GM21526 (cell line): ENCODE measurements around the gene PPP2R5E.
"Not testable (repeated sequence)": the region's sequence is repeated elsewhere in the genome, so short reads cannot be mapped to it uniquely, and the experiment has no call there.

Source experiments
- ATAC-seq: cut with Tn5 transposase; IDR thresholded peaks from one replicate; pipeline ENCODE4 v1.9.1; 2021; ENCODE audit warnings: moderate library complexity; ENCODE audit not compliant: unreplicated experiment, low FRiP score

The PPP2R5E gene

GRCh38 chr14:63523735-63524426 lies 19.3 kb downstream of the PPP2R5E start:
- ATAC-seq: no peak

DNA sequence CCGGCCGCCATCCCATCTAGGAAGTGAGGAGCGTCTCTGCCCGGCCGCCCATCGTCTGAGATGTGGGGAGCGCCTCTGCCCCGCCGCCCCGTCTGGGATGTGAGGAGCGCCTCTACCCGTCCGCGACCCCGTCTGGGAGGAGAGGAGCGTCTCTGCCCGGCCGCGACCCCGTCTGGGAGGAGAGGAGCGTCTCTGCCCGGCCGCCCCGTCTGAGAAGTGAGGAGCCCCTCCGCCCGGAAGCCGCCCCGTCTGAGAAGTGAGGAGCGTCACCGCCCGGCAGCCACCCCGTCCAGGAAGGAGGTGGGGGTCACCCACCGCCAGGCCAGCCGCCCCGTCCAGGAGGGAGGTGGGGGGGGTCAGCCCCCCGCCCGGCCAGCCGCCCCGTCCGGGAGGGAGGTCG lies 20.7 kb downstream of the PPP2R5E start:
- not testable (repeated sequence) for ATAC-seq

DNA sequence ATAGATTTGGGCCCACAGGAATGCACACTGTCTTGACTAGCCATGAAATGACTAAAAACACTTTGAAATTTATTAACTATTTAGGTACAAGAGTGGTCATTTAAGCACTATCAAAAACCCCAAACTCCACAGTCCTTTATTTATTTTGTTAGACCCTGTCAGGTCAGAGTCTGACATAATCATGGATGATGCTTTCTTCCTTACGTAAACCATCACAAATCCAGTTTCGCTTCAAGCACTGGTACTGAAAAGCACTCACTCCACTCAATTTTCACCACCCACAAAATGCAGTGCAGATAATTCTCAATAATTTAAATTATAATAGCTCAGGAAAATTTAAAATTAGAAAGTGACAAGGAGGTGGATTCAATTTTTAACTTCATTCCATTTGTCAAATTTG lies 25.8 kb downstream of the PPP2R5E start:
- no peak for ATAC-seq

- ATAC-seq: no peak
Measured at GRCh38 chr14:63515240-63515639, 27.9 kb downstream of the PPP2R5E start.

DNA sequence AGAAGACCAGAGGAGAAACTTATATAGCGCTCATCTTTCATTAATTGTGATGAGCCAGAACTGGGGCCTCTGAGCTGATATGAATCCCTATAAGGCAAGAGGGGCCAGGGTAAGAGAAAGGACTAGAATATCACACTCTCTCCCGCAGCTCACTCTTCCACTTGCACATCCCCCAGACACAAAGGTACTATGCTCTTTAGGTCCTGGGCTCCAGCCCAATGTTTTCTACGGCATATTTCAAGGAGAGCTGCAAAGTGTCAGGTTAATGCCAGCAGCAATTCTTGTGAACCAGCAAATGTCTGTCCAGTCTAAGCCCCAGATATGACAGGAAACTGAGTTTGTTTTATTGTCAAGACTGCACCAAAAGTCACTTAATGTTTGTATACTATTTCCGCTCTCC lies 29.4 kb downstream of the PPP2R5E start:
- no peak for ATAC-seq

DNA sequence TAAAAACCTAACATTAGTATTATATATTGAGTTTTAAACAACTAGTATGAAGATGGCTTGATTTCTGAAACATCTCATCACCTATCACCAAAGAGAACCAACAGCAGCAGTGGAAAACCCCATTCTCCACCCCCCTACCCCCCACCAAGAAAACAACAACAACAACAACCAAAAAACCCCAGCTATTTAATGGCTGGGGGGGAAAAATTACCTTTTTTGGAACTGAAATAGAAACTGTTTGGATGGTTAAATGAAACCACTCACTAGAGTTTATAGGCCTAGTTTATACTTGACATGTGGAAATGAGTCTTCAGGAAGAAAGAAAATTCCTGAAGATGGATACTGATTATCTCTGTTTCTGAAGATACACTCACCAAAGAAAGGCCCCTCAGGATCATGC lies 30.3 kb downstream of the PPP2R5E start:
- ATAC-seq: no peak

DNA sequence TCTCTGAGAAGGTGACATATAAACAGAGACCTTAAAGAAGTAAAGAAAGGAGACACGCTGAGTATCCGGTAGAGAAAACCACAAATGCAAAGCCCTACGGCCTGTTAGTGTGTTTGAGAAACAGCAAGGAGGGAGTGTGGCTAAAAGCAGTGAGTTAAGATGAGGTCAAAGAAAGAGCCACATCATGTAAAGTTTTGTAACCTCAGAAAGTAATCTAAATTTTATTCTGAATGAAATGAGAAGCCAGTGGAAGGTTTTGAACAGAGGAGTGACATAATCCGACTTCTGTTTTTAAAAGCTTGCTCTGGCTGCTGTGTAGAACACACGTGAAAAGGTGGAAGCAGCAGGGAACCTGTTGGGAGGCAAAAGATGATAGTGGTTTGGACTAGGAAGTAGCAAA lies 32.6 kb downstream of the PPP2R5E start:
- peak; percentile 58 for ATAC-seq

DNA sequence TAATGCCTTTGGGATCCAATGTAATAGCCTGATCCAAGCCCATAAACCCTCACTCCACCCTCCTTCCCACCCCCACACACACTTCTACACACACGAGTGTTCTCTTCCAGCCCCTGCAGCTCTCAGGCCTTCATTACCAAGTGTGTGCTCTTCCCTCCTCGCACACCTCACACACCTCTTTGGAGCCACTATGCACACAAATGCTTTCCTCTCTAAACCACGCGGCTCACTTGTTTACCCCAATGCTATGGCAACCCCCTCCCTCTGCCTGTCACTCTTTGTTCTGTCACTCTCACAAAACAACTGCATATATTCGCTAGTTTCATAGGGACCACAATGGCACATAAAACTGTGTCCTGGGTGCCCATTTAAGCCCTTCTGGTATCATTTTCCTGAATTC lies 35.1 kb downstream of the PPP2R5E start:
- ATAC-seq: no peak

DNA sequence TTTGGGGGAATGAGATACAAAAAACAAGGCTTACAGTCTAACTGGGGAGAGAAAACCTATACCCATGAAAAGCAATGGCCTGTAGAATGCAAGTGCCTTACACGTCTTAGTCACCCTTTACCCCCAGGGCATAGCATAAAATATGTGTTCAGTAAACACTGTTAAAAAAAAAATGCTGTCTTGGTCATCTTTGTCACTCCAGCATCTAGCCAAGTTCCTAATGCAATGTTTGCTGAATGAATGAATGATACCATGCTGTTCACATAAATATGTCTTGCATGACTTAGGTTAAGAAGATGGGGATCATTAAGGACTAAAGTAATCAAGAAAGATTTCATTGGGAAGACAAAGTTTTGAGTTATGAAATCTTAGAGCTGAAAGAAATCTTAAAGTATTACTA lies 38.5 kb downstream of the PPP2R5E start:
- ATAC-seq: no peak

- ATAC-seq: no peak
Measured at GRCh38 chr14:63501429-63501828, 41.7 kb downstream of the PPP2R5E start.

DNA sequence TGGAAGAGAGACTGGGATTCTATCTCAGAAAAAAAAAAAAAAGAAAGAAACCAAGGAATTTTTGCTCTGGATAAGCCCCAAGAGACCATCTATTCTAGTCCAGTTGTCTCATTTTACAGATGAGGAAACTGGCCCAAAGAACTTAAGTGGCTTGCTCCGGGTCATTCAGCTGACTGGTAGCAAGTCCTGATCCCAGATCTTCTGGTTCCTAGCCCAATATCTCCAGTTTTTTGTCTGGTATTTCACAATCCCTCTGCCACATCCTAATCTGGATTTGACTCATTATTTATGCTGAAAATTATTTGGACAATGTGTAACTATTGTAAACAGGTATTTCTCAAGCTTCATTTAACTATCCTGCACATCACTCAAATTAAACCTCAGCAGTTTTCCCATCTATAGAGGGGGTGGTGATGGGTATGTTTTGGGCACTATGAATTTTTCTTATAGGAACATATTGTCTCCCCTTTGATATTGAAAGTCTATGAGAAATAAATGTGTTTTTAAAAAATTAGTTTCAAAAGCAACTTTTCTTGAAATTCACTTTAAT lies 43.4 kb downstream of the PPP2R5E start:
- no peak for ATAC-seq

DNA sequence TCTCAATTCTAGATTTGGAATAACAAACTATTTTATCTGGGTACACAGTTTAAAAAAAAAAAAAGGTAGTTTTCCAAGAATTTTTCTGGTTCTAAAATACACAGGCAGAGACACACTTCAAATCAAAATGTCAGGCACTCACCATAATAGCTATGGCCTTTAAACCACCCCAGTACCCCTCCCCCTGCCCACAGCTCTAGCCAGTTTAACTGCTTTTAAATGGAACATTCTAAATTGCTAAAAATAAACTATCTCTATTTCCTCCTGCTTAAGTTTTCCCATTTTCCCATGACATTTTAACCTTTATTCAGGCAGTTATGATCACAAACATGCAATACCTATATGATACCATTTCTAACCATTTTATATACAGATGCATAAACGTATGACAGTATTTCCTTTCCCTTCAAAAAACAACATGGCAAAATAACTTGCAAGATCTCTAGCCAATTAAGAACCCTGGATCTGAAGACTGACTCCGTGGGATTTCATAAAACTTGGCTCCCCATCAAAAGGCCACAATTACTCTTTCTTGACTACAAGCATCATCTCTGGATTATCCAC lies 46.3 kb downstream of the PPP2R5E start:
- no peak for ATAC-seq

DNA sequence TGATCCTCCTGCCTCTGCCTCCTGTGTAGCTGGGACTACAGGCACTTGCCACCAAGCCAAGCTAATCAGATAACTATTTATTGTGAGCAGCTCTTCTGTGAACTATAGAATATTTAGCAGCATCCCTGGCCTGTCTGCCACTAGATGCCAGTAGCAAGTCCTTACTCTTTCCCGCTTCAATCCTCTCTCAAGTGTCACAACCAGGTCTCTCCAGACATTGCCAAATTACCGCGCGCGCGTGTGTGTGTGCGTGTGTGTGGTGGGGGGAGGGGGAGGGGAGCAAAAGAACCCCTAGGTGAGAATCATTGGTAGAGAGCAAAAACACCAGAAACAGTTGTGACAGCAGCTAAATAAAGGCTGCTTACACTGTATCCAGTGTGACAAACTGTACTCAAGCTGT lies 49.9 kb downstream of the PPP2R5E start:
- ATAC-seq: no peak

DNA sequence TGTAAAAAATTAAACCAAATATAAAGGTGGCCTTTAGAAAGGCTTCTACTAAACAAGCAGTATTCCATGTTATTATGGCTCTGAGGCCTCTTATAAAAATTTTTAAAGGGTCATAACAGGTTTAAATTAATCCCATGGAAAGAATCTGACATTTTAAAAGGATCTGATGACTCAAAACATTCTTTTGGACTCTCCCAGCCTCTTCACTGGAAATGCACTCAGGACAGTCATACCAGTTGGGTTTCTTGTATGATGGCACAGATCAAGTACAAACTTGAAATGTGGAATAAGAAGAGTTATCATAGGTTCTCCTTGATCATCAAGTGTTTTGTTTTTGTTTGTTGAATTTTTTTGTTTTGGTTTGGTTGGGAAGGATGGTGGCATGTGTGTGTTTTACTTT lies 50.8 kb downstream of the PPP2R5E start:
- ATAC-seq: no peak

- no peak for ATAC-seq
Measured at GRCh38 chr14:63487724-63488123, 55.5 kb downstream of the PPP2R5E start.

DNA sequence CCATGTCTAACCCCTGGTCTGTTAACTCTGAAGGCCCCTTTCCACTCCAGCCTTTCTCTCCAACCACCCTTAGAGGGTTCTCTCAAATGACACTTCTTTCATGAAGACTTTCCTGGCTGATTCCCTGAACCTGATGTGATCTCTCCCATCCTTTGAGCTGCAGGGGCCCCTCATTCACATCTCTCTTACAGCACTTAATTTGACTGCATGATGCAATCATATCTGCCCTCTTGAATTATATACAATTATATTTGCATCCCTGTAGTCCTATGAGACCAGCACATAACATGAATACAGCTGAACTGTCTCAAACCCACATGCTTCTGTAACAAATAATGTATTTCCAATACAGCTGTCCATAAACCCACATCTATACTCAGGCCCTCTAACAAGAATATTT lies 56.4 kb downstream of the PPP2R5E start:
- ATAC-seq: no peak

GRCh38 chr14:63483315-63483714 lies 59.9 kb downstream of the PPP2R5E start:
- no peak for ATAC-seq

DNA sequence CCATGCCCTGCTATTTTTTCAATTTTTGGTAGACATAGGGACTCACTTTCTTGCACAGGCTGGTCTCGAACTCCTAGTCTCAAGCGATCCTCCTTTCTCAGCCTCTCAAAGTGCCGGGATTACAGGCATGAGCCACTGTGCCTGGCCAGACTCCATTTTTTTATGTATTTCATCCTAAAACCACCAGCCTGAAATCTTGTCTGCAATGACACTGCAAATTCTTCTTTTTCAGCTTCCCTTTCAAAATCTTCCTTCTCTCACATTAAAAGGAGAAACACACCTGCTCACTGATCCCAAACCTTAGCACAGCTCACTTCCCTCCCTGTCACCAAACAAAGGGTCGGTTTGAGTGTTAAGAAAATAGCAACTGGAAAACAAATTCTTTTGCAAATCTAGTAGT lies 62.6 kb downstream of the PPP2R5E start:
- ATAC-seq: no peak

- peak; percentile 48 for ATAC-seq
Measured at GRCh38 chr14:63478437-63478852, 64.7 kb downstream of the PPP2R5E start.

DNA sequence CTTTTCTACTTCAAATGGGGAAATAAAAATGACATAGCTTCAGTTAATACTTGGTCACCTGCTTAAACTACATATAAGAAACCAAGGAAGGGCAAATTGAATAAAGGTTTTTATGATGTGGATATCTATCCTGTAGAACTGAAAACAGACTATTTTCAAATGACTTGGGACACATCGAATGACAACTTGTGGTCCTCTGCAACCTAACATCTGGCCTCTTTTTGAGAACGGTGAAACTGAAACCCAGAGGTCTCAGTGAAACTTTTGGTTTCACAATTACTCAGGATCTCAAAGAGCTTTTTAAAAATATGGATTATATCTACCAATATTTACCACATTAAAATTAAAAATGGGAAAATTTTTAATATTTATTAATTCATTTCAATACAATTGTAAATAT lies 65.2 kb downstream of the PPP2R5E start:
- peak; percentile 86 for ATAC-seq

- no peak for ATAC-seq
Measured at GRCh38 chr14:63477556-63477955, 65.6 kb downstream of the PPP2R5E start.

GRCh38 chr14:63475761-63476160 lies 67.4 kb downstream of the PPP2R5E start:
- ATAC-seq: no peak
